Measurements from ENCODE around the gene SMAD5. TPM values are rescaled to one million over a fixed set of nuclear protein-coding genes. Genes with fewer than 3 reads are reported as not detected.

Gene SMAD5
- total RNA-seq, 2 experiments from 2014 or later: 5.4 to 7.7 TPM

- H3K36me3 Mint-ChIP-seq (ENCODE audit: low read depth): no peaks in the 10 kb centered on the region
- ChIA-PET POLR2A (no interaction called here), CTCF (no interaction called here)
- H3K4me1 Mint-ChIP-seq: no peaks in the 10 kb centered on the region
- no peak overlapping the region for H3K4me3 Mint-ChIP-seq
- no peaks in the 10 kb centered on the region for H3K27me3 Mint-ChIP-seq
- no peaks in the 10 kb centered on the region for H3K9me3 Mint-ChIP-seq (ENCODE audit: low read depth)
- ATAC-seq: no peak
- no peak overlapping the region for H3K27ac Mint-ChIP-seq
- DNase-seq: no peak
- intact Hi-C loops (cut with DNase I, micrococcal nuclease): no loop called here
Measured at GRCh38 chr5:136162008-136162407, 29.4 kb downstream of the SMAD5 start.

DNA sequence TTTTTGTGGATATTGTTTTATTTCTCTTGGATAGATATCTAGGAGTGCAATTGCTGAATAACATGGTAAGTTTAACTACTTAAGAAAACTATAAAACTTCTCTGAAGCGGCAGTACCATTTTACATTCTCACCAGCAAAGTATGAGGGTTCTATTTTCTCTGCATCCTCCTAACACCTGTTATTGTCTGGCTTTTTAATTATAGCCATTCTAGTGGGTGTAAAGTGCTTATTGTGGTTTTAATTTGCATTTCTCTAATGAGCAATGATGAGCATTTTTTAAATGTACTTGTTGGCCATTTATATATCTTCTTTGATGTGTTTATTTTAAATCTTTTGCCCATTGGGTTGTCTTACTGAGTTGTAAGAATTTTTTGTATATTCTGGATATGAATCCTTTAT lies 31.6 kb downstream of the SMAD5 start:
- Mint-ChIP-seq H3K4me1 (no peaks in the 10 kb centered on the region), H3K27me3 (no peaks in the 10 kb centered on the region), H3K27ac (no peak overlapping the region), H3K4me3 (no peak overlapping the region), H3K36me3 (ENCODE audit: low read depth) (no peaks in the 10 kb centered on the region), H3K9me3 (ENCODE audit: low read depth) (no peaks in the 10 kb centered on the region)
- DNase-seq (no peak), ATAC-seq (no peak)
- POLR2A ChIA-PET: no interaction called here
- CTCF ChIA-PET: interaction anchor here (1.0 kb wide), 1 partner anchor 11 kb away, joined by 4 read pairs; no protein-coding TSS in a partner anchor
- intact Hi-C loops (cut with DNase I, micrococcal nuclease): no loop called here

DNA sequence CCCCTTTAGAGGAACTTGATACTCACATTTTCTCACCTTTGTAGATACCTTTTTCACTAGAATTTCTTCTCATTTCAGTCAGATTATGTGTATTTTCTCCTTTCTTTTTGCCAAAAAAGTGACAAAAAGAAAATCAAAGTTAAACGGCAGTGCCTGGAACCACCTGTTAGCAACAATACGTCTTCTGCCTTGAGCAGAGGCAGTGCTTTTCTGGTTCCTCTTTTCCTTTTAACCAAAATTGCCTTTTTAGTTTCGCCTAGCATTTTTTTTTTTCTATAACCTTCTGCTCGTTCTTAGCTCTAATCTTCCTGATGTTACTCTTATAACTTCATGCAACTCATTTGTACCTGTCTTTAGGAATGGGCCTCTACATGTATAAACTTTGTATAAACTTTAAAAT lies 34.3 kb downstream of the SMAD5 start:
- H3K27ac Mint-ChIP-seq: no peak overlapping the region
- H3K4me3 Mint-ChIP-seq: no peak overlapping the region
- DNase-seq (no peak), ATAC-seq (no peak)
- ChIA-PET CTCF (no interaction called here), POLR2A (no interaction called here)
- no peaks in the 10 kb centered on the region for H3K9me3 Mint-ChIP-seq (ENCODE audit: low read depth)
- intact Hi-C loops (cut with DNase I, micrococcal nuclease): no loop called here
- no peaks in the 10 kb centered on the region for H3K4me1 Mint-ChIP-seq
- no peaks in the 10 kb centered on the region for H3K27me3 Mint-ChIP-seq
- H3K36me3 Mint-ChIP-seq (ENCODE audit: low read depth): peaks cover 2% of the 10 kb centered on the region

- intact Hi-C loops (cut with DNase I, micrococcal nuclease): no loop called here
- Mint-ChIP-seq H3K36me3 (ENCODE audit: low read depth) (peaks cover 4% of the 10 kb centered on the region), H3K9me3 (ENCODE audit: low read depth) (no peaks in the 10 kb centered on the region), H3K4me3 (no peak overlapping the region), H3K27ac (no peak overlapping the region), H3K4me1 (no peaks in the 10 kb centered on the region), H3K27me3 (no peaks in the 10 kb centered on the region)
- no peak for DNase-seq
- ChIA-PET CTCF (no interaction called here), POLR2A (no interaction called here)
- ATAC-seq: no peak
Measured at GRCh38 chr5:136169218-136169617, 36.6 kb downstream of the SMAD5 start.

DNA sequence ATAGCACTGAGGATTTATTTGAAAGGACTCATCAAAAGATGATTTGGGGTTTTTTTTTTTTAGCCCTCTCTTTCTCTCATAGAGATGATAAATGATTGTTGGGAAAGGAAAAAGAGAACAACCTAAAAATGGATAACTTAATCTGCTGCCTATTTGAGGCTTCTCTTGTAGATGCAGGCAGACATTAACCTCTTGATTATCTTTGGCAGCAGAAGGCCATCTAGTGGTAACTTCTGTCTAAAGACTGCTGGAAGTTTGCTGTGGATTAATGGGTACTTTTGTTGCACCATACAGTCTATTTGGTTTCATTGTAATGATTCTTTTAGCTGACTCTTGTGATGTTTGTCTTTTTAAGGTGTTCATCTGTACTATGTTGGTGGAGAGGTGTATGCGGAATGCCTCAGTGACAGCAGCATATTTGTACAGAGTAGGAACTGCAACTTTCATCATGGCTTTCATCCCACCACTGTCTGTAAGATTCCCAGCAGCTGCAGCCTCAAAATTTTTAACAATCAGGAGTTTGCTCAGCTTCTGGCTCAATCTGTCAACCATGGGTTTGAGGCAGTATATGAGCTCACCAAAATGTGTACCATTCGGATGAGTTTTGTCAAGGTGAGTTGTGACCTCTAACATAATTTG lies 41.5 kb downstream of the SMAD5 start:
- H3K27me3 Mint-ChIP-seq: peaks cover 2% of the 10 kb centered on the region
- intact Hi-C loops (cut with DNase I, micrococcal nuclease): loop anchor here (1.0 to 10.0 kb wide), 4 partner anchors 199 to 287 kb away; no protein-coding TSS in a partner anchor
- H3K27ac Mint-ChIP-seq: no peak overlapping the region
- no peak overlapping the region for H3K4me3 Mint-ChIP-seq
- ATAC-seq (no peak), DNase-seq (no peak)
- no peaks in the 10 kb centered on the region for H3K4me1 Mint-ChIP-seq
- ChIA-PET POLR2A (no interaction called here), CTCF (interaction anchor here (0.7 to 2.7 kb wide), 2 partner anchors 11 to 21 kb away, joined by 3 to 9 read pairs; no protein-coding TSS in a partner anchor)
- peaks cover 6% of the 10 kb centered on the region for H3K36me3 Mint-ChIP-seq (ENCODE audit: low read depth)
- no peaks in the 10 kb centered on the region for H3K9me3 Mint-ChIP-seq (ENCODE audit: low read depth)

DNA sequence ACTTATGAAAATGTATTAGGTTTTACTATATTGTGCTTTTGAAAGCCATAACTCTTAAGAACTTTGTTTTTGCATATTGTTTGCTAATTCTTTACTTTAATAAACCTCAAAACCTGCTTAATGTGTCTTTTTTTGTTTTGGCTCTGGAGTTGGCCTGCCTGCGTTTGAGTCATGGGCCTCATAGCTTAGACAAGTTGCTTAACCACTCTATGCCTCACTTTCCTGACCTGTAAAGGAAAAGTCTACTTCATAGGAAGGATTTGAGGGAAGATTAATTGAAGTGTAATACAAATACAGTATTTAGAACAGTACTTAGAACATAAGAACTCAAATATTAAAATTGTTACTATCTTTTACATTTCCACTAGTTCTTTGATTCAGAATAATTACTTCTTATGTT lies 50.0 kb downstream of the SMAD5 start:
- peaks cover 4% of the 10 kb centered on the region for H3K27me3 Mint-ChIP-seq
- intact Hi-C loops (cut with DNase I, micrococcal nuclease): no loop called here
- no peak overlapping the region for H3K4me3 Mint-ChIP-seq
- no peaks in the 10 kb centered on the region for H3K9me3 Mint-ChIP-seq (ENCODE audit: low read depth)
- DNase-seq (no peak), ATAC-seq (no peak)
- no peak overlapping the region for H3K27ac Mint-ChIP-seq
- CTCF ChIA-PET: interaction anchor here (0.6 kb wide), 1 partner anchor 56 kb away, joined by 3 read pairs; no protein-coding TSS in a partner anchor
- POLR2A ChIA-PET: no interaction called here
- no peaks in the 10 kb centered on the region for H3K4me1 Mint-ChIP-seq
- peaks cover 2% of the 10 kb centered on the region for H3K36me3 Mint-ChIP-seq (ENCODE audit: low read depth)

DNA sequence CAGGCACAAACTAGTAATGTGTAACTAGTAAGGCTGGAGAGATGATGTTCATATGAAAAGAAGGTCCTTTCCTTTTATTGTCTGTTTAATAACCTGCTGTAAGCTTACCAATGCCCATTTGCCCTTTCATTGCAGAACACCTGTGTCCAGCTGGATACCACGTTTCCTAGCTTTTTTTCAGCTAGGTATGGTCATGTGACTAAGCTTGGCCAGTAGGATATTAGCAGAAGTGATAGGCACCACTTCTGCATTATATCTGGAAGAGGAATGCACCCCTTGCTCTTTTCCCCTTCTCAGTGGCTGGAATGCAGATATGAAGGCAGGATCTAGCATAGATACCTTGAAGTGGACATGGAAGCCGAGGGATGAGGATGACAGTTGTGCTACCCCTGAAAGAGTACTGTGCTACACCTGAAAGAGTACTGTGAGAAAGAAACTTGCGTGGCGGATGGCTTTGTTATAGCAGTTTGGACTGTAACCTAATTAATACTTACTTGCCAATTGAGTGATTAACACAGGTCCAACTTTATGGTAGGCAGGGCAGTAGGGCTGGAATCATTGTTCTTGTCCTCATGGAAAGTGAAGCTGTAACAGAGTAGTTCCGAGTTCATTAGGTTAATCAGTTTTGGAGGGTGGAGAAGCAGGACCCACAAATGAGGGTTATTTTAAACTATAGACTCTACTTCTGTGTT lies 53.5 kb downstream of the SMAD5 start:
- no peaks in the 10 kb centered on the region for H3K4me1 Mint-ChIP-seq
- H3K9me3 Mint-ChIP-seq (ENCODE audit: low read depth): no peaks in the 10 kb centered on the region
- no peak overlapping the region for H3K4me3 Mint-ChIP-seq
- DNase-seq: no peak
- H3K27ac Mint-ChIP-seq: no peak overlapping the region
- intact Hi-C loops (cut with DNase I, micrococcal nuclease): no loop called here
- ChIA-PET POLR2A (no interaction called here), CTCF (interaction anchor here (0.7 to 2.3 kb wide), 2 partner anchors 14 to 40 kb away, joined by 3 to 9 read pairs; no protein-coding TSS in a partner anchor)
- ATAC-seq: no peak
- peaks cover 11% of the 10 kb centered on the region for H3K27me3 Mint-ChIP-seq
- H3K36me3 Mint-ChIP-seq (ENCODE audit: low read depth): no peaks in the 10 kb centered on the region

- DNase-seq: no peak
- ATAC-seq: no peak
- Mint-ChIP-seq H3K9me3 (ENCODE audit: low read depth) (no peaks in the 10 kb centered on the region), H3K4me3 (no peak overlapping the region), H3K27me3 (peaks cover 18% of the 10 kb centered on the region), H3K4me1 (no peaks in the 10 kb centered on the region), H3K36me3 (ENCODE audit: low read depth) (no peaks in the 10 kb centered on the region), H3K27ac (no peak overlapping the region)
- intact Hi-C loops (cut with DNase I, micrococcal nuclease): no loop called here
- POLR2A ChIA-PET: no interaction called here
- CTCF ChIA-PET: interaction anchor here (0.6 to 0.7 kb wide), 2 partner anchors 10 to 39 kb away, joined by 3 read pairs; no protein-coding TSS in a partner anchor
Measured at GRCh38 chr5:136186796-136187195, 54.2 kb downstream of the SMAD5 start.

DNA sequence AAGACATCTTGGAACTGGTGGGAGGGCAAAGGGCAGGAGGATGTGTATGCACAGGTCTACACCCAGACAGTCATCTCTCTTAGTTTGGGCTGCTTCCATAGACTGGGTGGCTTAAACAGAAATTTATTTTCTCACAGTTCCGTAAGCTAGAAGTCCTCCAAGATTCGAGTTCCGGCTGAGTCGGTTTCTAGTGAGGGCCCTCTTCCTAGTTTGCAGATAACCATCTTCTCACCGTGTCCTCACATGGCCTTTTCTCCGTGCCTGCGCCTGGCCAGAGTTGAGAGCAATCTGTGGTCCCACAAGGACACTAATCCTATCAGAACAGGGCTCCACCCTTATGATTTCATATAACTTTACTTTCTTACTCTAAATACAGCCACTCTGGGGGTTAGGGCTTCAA lies 56.2 kb downstream of the SMAD5 start:
- H3K27me3 Mint-ChIP-seq: peaks cover 29% of the 10 kb centered on the region

GRCh38 chr5:136190091-136190720 lies 57.6 kb downstream of the SMAD5 start:
- intact Hi-C loops (cut with DNase I, micrococcal nuclease): no loop called here
- Mint-ChIP-seq H3K36me3 (ENCODE audit: low read depth) (no peaks in the 10 kb centered on the region), H3K9me3 (ENCODE audit: low read depth) (no peaks in the 10 kb centered on the region), H3K4me3 (no peak overlapping the region), H3K27ac (no peak overlapping the region), H3K4me1 (no peaks in the 10 kb centered on the region), H3K27me3 (peaks cover 42% of the 10 kb centered on the region)
- CTCF ChIA-PET: interaction anchor here (0.7 kb wide), 1 partner anchor 9 kb away, joined by 3 read pairs; no protein-coding TSS in a partner anchor
- no peak for DNase-seq
- POLR2A ChIA-PET: interaction anchor here (0.8 kb wide), 1 partner anchor 22 kb away, joined by 3 read pairs; no protein-coding TSS in a partner anchor
- no peak for ATAC-seq

More for the DNA sequence above, 56.2 kb downstream of the SMAD5 start:
- Mint-ChIP-seq H3K4me3 (no peak overlapping the region), H3K36me3 (ENCODE audit: low read depth) (no peaks in the 10 kb centered on the region), H3K27ac (no peak overlapping the region), H3K9me3 (ENCODE audit: low read depth) (no peaks in the 10 kb centered on the region), H3K4me1 (no peaks in the 10 kb centered on the region)
- intact Hi-C loops (cut with DNase I, micrococcal nuclease): no loop called here
- DNase-seq: no peak
- POLR2A ChIA-PET: no interaction called here
- CTCF ChIA-PET: no interaction called here
- ATAC-seq: no peak

DNA sequence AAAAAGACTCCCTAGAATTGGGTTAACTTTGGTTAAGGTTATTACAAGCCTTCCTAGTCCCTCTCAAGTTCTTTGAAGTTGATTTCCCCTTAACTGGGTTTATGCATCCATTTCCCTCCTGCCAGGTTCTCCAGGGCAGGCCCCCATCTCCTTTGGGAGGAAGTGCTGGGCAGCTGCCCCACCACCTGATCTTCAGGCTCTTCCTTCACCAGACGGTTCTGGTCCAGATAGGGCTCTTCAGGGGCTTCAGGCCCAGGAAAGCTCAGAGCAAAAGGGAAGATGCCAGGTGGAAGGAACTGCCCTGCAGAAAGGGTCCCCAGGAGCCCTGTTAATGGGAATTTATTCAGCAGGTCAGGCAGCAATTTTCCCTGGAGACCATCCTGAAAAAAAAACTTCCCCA lies 58.3 kb downstream of the SMAD5 start:
- Mint-ChIP-seq H3K4me3 (no peak overlapping the region), H3K9me3 (ENCODE audit: low read depth) (no peaks in the 10 kb centered on the region), H3K36me3 (ENCODE audit: low read depth) (no peaks in the 10 kb centered on the region), H3K4me1 (no peaks in the 10 kb centered on the region), H3K27me3 (peaks cover 44% of the 10 kb centered on the region), H3K27ac (no peak overlapping the region)
- intact Hi-C loops (cut with DNase I, micrococcal nuclease): no loop called here
- CTCF ChIA-PET: interaction anchor here (0.6 kb wide), 1 partner anchor 243 kb away, joined by 3 read pairs; no protein-coding TSS in a partner anchor
- no peak for ATAC-seq
- no peak for DNase-seq
- POLR2A ChIA-PET: no interaction called here

Data from activated CD4-positive, alpha-beta T cell treated with anti-CD3 and anti-CD28 coated beads for 36 hours (primary cell).